Bronchial epithelial cell (primary cell): Measurements from ENCODE around the gene BAZ1A. TPM values are rescaled to one million over a fixed set of nuclear protein-coding genes. Genes with fewer than 3 reads are reported as not detected.

Source experiments
- DNase-seq: peaks from one replicate; pipeline ENCODE4 v3.0.0-alpha.2; 2010; ENCODE audit warnings: low read depth
- FAIRE-seq: peaks from 2 replicates; lab custom pipeline; 2011; peaks lifted over from hg19 to GRCh38; lab: Jason Lieb, UNC
- H3K27me3 ChIP-seq: 2 replicates; pipeline ENCODE4 v1.5.1; 2011; ENCODE audit warnings: low read length; ENCODE audit not compliant: control insufficient read depth, insufficient read depth
- H3K36me3 ChIP-seq: 2 replicates; pipeline ENCODE4 v1.5.1; 2011; ENCODE audit warnings: low read length; ENCODE audit not compliant: control insufficient read depth, insufficient read depth
- H3K4me3 ChIP-seq: 2 replicates; pipeline ENCODE4 v1.5.1; 2011; ENCODE audit warnings: mild to moderate bottlenecking, low read depth, low read length, control low read depth
- total RNA-seq: library from RNA; depleted of rRNA; stranded (reverse); fragments of >200 nt; gene quantifications from 2 replicates; pipeline ENCODE4 v1.2.1, GENCODE V29; 2014
- TF ChIP-seq, protein P1 (sequence below): IDR thresholded peaks from 2 replicates; pipeline ENCODE4 v1.5.1; 2011; ENCODE audit warnings: mild to moderate bottlenecking, moderate library complexity, low read length, control low read depth, inconsistent platforms; ENCODE audit not compliant: insufficient read depth, severe bottlenecking

The BAZ1A gene
- total RNA-seq, 1 donor from 2014 or later = 35.0 TPM

DNA sequence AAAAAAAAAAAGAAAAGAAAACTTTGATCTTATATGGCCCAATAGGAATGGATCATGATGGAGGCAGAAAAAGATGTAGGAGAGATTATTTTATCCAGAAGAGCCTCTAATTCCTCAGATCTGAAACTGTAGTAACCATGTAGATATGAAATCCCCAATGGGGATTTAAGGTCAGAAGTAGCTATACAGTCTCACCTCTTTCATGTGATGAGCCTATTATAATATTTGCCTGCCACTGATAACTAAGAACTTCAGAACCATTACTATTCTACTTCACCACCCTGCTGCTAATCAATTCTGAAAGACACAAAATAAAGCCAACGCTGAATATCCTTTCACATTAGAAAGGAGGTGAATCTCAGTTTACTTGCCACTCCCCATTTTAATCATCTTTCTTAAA is 29.3 kb downstream of the BAZ1A start:
- no peaks in the 10 kb centered on the region for H3K27me3 ChIP-seq
- DNase-seq = no peak
- H3K36me3 ChIP-seq = peaks cover 1% of the 10 kb centered on the region
- TF ChIP-seq, protein P1, sequence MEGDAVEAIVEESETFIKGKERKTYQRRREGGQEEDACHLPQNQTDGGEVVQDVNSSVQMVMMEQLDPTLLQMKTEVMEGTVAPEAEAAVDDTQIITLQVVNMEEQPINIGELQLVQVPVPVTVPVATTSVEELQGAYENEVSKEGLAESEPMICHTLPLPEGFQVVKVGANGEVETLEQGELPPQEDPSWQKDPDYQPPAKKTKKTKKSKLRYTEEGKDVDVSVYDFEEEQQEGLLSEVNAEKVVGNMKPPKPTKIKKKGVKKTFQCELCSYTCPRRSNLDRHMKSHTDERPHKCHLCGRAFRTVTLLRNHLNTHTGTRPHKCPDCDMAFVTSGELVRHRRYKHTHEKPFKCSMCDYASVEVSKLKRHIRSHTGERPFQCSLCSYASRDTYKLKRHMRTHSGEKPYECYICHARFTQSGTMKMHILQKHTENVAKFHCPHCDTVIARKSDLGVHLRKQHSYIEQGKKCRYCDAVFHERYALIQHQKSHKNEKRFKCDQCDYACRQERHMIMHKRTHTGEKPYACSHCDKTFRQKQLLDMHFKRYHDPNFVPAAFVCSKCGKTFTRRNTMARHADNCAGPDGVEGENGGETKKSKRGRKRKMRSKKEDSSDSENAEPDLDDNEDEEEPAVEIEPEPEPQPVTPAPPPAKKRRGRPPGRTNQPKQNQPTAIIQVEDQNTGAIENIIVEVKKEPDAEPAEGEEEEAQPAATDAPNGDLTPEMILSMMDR = no peak
- H3K4me3 ChIP-seq = no peak overlapping the region
- no peak for FAIRE-seq

DNA sequence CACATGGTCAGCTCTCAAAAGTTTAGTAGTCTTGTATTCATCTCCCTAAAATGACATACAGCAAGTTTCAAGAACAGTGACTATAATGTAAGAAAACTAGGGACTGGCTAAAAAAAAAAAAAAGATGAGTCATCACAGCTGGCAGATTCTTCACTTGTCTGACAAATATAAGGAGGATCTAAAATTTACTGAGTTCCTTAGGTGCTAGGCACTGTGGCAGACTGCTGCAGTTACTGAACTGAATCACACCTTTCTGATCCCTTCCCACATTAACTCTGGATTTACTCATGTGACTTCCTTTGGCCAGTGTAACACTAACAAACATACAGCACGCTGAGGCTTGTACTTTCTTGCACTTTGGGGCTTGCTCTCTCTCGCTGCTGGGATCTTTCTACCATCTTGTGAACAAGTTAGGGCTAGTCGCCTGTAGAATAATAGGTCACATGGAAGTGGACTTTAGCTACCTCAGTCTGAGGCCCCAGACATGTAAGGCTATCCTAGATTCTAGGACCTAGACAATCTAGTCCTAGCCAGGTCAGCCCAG is 32.1 kb downstream of the BAZ1A start:
- DNase-seq (peak; percentile 100), FAIRE-seq (peak; percentile 97)
- Histone ChIP-seq H3K36me3 (peaks cover 1% of the 10 kb centered on the region), H3K27me3 (no peaks in the 10 kb centered on the region), H3K4me3 (no peak overlapping the region)
- TF ChIP-seq, protein P1 = no peak

DNA sequence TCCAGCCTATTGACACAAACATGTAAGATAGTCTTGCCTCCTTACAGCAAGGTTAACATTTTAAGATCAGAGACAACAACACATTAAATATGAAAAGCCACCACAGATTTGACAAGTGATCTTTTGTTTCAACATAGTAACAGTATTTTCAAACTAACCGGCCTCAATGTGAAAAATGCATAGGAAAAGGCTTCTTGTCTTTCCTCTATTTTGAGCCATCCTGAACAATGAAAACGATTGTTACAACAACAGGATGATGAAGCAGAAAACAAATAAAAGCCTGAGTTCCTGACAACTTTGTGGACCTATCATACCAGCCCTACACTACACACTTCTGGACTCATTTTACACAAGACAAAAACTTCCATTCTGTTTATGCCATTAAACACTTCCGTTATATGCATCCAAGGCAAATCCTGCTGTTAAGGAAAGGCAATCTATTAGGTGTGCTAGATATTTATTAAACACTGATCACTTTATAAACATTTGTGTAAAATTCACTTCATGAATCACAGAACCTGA is 37.3 kb downstream of the BAZ1A start:
- TF ChIP-seq, protein P1 = no peak
- Histone ChIP-seq H3K36me3 (peaks cover 1% of the 10 kb centered on the region), H3K27me3 (no peaks in the 10 kb centered on the region), H3K4me3 (no peak overlapping the region)
- DNase-seq (no peak), FAIRE-seq (peak; percentile 28)

DNA sequence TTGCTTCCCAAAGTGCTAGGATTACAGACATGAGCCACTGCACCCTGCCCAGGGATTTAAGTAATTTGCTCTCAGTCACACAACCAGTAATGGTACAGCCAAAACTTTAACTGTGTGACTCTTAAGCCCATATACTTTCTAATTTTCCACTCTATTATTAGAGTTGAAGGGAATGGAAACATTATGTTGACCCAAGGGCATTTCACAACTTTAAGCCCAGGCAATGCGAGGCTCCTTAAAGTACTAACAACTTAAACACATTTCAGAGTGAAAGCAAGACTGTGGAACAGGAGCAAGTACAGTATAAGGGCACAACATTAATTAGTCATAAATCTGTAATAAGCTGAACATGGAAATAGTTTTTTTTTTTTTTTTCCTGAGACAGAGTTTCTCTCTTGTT is 39.8 kb downstream of the BAZ1A start:
- H3K27me3 ChIP-seq = no peaks in the 10 kb centered on the region
- H3K36me3 ChIP-seq = peaks cover 1% of the 10 kb centered on the region
- TF ChIP-seq, protein P1 = no peak
- H3K4me3 ChIP-seq = no peak overlapping the region
- no peak for DNase-seq
- no peak for FAIRE-seq

DNA sequence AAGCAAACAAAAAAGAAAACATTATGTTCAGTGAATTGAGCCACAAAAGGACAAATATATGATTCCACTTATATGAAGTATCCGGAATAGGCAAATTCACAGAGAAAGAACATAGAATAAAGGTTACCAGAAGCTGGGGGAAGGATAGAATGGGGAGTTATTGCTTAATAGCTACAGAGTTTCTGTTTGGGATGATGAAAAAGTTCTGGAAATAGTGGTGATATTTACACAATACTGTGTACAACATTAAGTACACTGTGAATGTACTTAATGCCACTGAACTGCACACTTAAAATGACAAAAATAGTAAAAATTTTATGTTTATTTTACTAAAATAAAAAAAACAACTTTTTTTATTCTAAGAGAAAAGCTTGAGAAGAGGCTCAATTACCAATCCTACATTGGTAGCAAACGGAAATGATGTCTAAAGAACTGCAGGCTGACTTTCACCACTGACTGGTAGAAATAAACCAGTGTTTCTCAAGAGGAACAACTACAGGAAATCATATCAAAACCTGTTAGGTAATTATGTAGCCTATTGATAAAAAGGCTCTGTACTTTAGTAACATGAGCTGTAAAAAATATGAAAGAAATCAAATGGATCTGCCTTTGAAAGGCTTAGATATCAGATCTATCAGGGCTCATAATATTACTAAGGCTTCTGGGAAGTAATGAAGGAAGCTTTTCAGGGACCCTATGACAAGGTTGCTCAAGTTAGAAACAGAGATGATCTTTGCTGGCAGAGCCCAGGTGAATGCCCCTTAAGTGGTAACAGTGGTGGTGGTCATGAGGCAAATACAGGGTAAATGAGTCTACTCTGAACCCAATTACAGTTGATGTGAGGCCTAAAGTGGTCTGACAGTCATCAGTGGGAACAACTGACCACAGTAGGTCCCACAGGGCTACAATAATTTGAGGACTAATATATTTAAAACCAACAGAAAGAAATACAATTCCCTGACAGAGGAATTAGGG is 41.3 kb downstream of the BAZ1A start:
- H3K4me3 ChIP-seq = no peak overlapping the region
- no peaks in the 10 kb centered on the region for H3K36me3 ChIP-seq
- DNase-seq (no peak), FAIRE-seq (no peak)
- no peaks in the 10 kb centered on the region for H3K27me3 ChIP-seq
- TF ChIP-seq, protein P1 = no peak
